Measurements from ENCODE around the gene GALNT2.

- TF ChIP-seq CTCF (IDR thresholded peaks at IDR 0.05) (no peak), POLR2A (IDR thresholded peaks at IDR 0.05) (no peak)
Observed at GRCh38 chr1:230061801-230062200, 5.2 kb upstream of the GALNT2 start.

Data from ovary (tissue), 3 donors.